Measurements from ENCODE around the gene PCAT6. TPM values are rescaled to one million over a fixed set of nuclear protein-coding genes. Genes with fewer than 3 reads are reported as not detected.
A peak's percentile ranks its signal among the peaks of the same experiment; 100 is the strongest.
"Not testable (repeated sequence)": the region's sequence is repeated elsewhere in the genome, so short reads cannot be mapped to it uniquely, and the experiment has no call there.

The PCAT6 gene
- polyA plus RNA-seq, 4 donors, result 3.3 to 6.7 (median 4.3) TPM

GRCh38 chr1:202806845-202807450 lies 3.8 kb upstream of the PCAT6 start:
- no peak for DNase-seq (ENCODE audit: low read depth in 4 of 4, low spot score in 3 of 4)

DNA sequence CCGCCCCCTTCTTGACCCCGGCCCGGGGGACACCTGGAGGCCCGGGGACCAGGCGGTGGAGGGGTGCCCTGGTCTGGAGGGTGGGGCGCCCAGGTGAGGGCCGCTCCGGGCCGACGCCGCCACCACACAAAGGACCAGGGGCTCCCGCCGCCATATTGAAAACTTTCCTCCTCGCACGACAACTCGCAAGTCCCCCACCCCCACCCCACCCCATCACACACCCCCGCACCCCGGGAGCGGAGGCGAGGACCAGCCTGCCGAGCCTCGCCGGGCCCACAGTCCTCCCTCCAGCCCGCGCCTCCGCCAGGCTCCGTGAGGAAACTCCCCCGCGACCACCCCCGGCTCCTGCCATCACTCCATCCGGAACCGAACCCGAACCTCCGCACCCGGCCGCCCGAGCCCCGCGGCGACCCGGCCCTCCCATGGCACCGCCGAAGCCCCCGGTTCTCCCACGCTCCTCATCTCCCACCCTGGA lies 3.3 kb upstream of the PCAT6 start:
- DNase-seq (ENCODE audit: low read depth in 4 of 4, low spot score in 3 of 4), result no peak

DNA sequence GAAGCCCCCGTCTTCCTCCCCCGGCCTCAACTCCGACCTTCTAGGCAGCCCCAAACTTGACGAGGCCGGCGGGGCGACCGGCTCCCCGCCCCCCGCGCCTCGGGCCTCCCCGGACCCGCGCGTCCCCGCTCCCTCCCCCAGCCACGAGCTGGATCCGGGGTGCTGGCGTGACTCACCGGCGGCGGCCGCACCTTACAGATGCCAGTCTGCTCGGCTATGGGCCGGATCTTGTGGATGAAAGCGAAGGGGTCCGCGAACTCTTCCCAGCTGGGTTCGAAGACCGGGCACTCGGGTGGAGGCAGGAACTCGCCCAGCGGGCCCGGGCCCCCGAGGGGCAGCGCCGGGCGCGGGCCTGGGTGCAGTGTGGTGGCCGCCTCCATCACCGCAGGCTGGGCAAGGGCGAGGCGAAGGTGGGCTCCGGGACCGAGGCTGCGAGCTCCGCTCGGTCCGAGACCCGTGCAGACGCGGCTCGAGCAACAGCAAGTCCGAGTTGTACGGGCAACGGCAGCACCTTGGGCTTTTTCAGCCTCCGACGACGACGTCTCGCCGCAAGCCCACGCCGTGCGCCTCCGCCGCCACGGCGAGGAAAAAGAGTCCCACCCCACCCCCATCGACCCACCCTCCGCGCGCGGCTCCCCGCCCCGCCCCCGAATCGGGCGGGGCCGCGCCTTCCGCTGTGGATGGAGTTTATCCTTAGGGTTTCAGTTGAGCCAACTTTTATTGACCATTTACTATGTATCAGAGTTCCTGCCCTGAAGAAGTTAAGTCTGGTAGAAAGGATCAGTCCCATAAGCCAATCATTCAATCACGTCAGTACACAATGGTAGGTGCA lies 2.6 kb upstream of the PCAT6 start, which contains the start of gene KDM5B:
TSS of gene KDM5B (minus strand) at position 496 of the 832 bp plus-strand sequence. CDS start at position 380, 116 bp downstream.
- DNase-seq (ENCODE audit: low read depth in 4 of 4, low spot score in 3 of 4), result peak in 1 of 4 donors; percentile 65

DNA sequence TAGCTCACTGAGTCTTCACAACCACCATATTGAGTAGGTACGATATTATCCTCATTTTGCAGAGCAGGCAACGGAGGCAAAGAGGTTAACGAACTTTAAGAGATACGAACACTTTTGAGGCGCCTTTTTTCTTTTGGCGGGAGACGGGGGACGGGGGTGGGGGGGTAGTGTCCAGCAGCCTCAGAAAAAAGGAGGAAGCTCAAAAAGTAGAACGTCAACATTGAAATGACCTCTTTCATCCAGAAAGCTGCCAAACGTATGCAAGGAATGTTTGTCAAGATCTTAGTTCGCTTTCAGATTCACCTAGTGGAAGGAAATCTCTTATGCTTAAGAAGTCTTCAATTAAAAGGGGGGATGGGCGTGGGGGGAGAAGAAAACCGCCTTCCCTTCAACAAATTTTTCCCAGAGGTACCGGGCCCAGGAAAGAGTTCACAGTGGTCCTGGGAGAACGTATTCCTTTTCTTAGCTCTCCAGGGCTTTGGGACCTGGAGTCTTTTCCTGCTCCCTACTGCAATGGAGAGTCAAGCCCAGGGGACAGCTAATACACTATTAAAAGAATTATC lies 1.1 kb upstream of the PCAT6 start:
- no peak for DNase-seq (ENCODE audit: low read depth in 4 of 4, low spot score in 3 of 4)

DNA sequence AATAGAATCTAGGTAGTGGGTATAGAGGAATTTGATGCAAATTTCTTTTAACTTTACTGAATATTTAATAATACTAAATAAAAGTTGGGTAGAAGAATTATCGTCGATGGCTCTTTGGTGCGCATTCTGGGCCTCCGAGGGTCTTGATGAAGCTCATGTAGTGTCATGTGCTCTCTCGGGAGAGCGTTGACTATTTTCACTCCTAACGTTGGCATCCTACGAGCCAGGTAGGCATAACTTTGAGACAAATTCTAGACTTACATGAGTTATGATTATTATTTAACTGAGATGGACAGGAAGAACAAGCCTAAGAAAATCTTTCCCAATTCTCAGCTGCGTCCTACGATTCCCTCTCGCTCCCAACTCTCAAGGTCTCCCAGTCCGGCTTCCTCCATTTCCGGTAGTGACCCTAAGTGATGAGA lies 550 bp upstream of the PCAT6 start:
- DNase-seq (ENCODE audit: low read depth in 4 of 4, low spot score in 3 of 4), result no peak

DNA sequence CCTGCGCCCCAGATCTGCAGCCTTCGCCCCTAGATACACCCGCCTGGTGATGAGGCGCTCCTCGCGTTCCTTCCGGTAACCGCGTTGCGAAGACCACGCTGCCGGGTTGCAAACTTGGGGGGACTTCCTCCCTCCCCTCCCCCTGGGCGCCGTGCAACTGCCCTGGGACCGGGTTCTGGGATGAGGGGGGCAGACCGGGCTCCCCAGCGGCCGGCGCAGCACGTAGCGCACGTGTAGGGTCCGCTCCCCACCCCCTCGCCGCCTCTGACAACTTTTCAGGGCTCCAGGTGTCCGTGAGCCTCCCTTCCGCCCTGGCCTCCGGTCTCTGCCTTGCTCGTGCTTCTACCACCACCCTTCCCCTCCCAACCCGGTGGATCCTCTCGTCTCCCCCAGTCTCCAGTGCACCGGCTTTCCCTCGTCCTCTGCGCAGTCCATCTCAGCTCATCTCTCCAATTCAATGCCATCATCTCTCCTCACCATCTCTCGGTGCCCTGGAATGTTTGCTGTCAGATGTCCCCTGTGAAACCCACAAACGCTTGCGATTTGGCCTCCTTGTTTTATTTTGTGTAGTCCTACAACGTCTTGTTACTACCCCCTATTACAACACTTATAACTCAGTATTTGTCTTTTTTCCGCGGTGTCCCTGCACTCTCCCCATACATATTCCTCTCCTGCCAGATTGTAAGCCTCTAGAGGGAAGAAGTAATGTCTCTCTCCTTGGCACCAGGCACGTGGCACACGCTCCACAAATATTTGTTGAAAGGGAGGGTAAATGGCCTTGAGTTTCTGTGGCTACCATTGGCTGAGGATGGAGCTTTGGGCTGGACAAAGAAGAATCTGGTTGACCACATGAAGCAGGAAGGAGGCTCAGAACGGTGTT lies 782 bp downstream of the PCAT6 start:
- no peak for DNase-seq (ENCODE audit: low read depth in 4 of 4, low spot score in 3 of 4)

GRCh38 chr1:202812176-202813026 lies 1.6 kb downstream of the PCAT6 start:
- DNase-seq (ENCODE audit: low read depth in 4 of 4, low spot score in 3 of 4), result no peak

DNA sequence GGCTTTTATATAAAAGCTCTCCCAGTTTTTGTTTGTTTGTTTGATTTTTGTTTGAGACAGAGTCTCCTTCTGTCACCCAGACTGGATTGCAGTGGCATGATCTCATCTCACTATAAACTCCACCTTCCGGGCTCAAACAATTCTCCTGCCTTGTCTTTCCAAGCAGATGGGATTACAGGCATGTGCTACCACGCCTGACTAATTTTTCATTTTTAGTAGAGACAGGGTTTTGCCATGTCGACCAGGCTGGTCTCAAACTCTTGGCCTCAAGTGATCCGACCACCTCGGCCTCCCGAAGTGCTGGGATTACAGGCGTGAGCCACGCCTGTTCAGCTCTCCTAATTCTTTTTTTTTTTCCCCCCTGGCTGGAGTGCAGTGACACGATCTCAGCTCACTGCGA lies 4.4 kb downstream of the PCAT6 start:
- DNase-seq (ENCODE audit: low read depth in 4 of 4, low spot score in 3 of 4), result no peak

DNA sequence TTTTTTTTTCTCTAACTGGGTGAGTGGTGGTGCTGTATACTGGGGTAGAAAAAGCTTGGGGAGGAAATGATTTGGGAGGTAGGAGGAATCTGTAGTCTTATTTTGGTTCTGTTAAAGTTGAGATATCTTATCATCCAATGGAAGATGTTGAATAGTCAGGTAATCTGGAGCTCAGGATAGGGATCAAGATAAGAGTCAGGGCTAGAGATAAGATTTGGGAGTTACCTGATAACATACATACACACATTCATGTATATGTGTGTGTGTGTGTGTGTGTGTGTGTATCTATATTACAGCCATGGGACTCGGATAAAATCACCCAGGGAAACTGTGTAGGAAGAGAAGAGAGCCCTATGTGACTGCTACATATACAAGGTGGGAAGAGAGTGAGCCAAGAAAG lies 8.1 kb downstream of the PCAT6 start:
- no peak for DNase-seq (ENCODE audit: low read depth in 4 of 4, low spot score in 3 of 4)

DNA sequence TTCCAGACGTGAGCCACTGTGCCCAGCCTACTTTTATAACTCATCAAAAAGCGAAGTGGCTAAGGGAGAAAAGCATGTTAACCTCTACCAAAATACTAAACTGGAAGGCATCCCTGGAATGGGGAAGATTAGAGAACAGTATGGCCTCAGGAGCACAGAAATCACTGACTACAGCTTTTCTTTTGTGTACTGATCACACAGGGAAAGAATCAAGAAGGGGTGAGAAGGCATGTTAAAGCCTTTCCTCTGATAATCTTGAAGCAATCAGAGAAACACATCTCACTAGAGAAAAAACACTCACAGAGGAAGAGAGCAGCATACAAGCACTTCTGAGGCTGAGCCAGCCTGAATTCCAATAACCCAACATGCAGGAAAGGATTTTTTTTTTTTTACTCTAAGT lies 10.7 kb downstream of the PCAT6 start:
- DNase-seq (ENCODE audit: low read depth in 4 of 4, low spot score in 3 of 4), result no peak

DNA sequence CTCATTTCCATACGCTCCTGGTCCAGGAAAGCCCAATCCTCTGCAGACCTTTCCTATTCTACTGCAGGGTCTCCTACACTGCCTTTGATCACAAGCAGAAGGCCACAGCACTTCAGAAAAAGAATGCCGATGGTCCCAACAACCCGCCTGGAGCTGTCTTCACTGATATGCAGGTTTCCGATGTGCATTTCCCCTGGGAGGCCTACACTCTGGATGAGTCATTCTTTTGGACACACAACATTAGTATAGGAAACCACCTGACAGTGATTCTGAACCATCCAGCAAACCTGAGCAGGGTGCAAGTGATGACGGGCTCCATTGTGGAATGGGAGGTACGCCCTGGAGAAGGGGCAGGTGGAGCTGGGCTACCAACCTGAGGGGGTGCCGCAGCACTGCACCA lies 15.0 kb downstream of the PCAT6 start:
- DNase-seq (ENCODE audit: low read depth in 4 of 4, low spot score in 3 of 4), result no peak

DNA sequence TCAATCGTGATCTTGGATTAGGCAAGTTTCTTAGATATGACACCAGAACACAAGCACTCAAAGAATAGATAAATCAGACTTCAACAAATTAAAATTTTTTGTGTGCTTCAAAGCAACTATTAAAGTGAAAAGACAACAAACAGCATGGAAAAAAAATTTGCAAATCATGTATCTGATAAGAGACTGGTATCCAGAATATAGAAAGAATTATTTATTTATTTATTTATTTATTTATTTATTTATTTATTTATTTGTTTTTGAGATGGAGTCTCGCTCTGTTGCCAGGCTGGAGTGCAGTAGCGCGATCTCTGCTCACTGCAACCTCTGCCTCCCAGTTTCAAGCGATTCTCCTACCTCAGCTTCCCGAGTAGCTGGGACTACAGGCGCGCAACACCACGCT lies 18.5 kb downstream of the PCAT6 start:
- DNase-seq (ENCODE audit: low read depth in 4 of 4, low spot score in 3 of 4), result not testable (repeated sequence)

DNA sequence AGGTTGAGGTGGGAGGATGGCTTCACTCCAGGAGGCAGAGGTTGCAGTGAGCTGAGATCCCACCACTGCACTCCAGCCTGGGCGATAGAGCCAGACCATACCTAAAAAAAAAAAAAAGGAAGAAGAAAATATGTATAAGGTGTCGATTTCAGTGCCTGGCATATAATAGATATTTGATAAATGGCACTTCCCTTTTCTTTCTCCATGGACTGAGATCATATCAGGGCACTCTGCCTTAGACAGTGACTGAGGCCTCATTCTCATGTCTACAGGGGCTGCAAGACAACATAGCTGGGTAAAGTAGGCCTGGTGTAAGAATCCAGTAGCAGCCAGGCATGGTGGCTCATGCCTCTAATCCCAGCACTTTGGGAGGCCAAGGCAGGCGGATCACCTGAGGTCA lies 21.2 kb downstream of the PCAT6 start:
- DNase-seq (ENCODE audit: low read depth in 4 of 4, low spot score in 3 of 4), result no peak

GRCh38 chr1:202834771-202835547 lies 24.2 kb downstream of the PCAT6 start:
- no peak for DNase-seq (ENCODE audit: low read depth in 4 of 4, low spot score in 3 of 4)

DNA sequence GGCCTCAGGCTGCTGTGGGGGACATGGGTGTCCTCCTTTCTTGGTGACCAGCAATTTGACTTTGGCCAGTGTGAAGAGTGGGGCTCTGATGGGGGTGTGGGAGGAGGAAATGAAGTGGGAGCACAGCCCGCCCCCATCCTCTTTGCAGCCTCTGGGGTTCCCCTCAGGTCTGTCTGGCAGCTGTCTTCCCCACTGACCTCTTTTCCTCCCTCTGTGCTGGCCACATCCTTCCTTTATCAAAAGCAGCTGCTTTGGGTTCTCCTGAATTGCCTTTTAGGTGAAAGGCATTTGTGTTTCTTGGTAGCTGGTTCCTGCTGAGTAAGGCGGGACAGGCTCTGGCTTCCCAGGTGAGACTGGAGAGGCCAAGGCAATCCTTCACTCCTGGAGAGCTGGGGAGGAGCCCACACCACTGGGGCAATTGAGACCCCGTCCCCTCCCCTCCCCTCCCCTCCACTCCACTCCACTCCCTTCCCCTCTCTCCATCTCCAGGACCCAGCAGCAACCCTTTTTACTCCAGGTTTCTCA lies 24.9 kb downstream of the PCAT6 start:
- no peak for DNase-seq (ENCODE audit: low read depth in 4 of 4, low spot score in 3 of 4)

DNA sequence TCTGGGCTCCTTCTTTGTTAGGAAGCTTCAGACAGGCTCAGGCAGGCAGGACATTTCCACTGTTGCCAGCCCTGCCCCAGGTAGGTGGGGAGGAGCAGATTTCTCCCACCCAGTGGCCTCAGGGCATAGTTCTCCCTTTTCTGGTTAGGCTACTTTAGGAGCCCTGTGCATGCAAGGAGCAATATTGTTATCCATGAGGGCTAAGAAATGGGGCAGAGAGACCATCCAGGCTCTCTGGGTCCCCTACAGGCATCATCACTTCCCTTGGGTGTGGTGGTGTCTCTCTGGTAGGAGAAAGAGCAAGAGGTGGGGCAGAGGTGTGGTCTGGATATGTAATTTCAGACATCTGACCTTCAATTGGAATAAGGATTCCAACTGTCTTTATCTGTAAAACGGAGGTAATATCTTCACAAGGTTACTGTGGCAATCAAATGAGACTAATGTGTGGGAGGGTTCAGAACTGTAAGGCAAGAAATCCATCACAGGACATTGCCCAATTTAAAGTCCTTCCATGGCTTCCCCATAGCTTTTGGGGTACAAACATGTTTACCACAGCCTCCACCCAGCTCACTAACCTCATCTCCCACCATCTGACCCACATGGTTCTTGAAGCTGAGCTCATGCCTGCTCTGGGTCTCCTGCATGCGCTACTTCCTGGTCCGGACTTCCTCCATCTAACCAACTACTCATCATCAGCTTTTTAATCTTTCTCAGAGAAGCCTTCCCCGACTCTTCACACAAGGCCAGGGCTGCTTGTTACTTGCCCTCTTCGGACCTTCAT lies 26.1 kb downstream of the PCAT6 start:
- DNase-seq (ENCODE audit: low read depth in 4 of 4, low spot score in 3 of 4), result no peak

- no peak for DNase-seq (ENCODE audit: low read depth in 4 of 4, low spot score in 3 of 4)
Measured at GRCh38 chr1:202837746-202838262, 27.1 kb downstream of the PCAT6 start.

GRCh38 chr1:202843081-202843480 lies 32.3 kb downstream of the PCAT6 start:
- no peak for DNase-seq (ENCODE audit: low read depth in 4 of 4, low spot score in 3 of 4)
